ENCODE data around the gene MRPL47. TPM values are rescaled to one million over a fixed set of nuclear protein-coding genes. Genes with fewer than 3 reads are reported as not detected.

The MRPL47 gene
- total RNA-seq, 1 donor from 2014 or later = 47.0 TPM

GRCh38 chr3:179599531-179599930 is 4.9 kb downstream of the MRPL47 start:
- intact Hi-C loops (cut with micrococcal nuclease) = no loop called here

GRCh38 chr3:179591313-179591712 is 13.1 kb downstream of the MRPL47 start:
- intact Hi-C loops (cut with micrococcal nuclease) = no loop called here

GRCh38 chr3:179590669-179591068 is 13.8 kb downstream of the MRPL47 start:
- intact Hi-C loops (cut with micrococcal nuclease) = no loop called here

GRCh38 chr3:179589143-179589542 is 15.3 kb downstream of the MRPL47 start:
- intact Hi-C loops (cut with micrococcal nuclease) = no loop called here

- intact Hi-C loops (cut with micrococcal nuclease) = no loop called here
Observed at GRCh38 chr3:179580992-179581391, 23.4 kb downstream of the MRPL47 start.

GRCh38 chr3:179565496-179565895 is 38.9 kb downstream of the MRPL47 start:
- intact Hi-C loops (cut with micrococcal nuclease) = no loop called here

GRCh38 chr3:179563271-179563783 is 41.1 kb downstream of the MRPL47 start:
- intact Hi-C loops (cut with micrococcal nuclease) = loop anchor here (1.0 to 5.0 kb wide), 6 partner anchors 117 to 1127 kb away; partner anchors contain the start of genes TTC14 and ZMAT3

GRCh38 chr3:179562591-179563270 is 41.7 kb downstream of the MRPL47 start, which contains the start of gene ACTL6A:
Gene ACTL6A, plus strand, starts transcription at chr3:179562926. Its CDS starts 167 bp downstream, at chr3:179563093.
- intact Hi-C loops (cut with micrococcal nuclease) = loop anchor here (1.0 to 5.0 kb wide), 17 partner anchors 42 to 1427 kb away; partner anchors contain the start of genes DNAJC19, FXR1, GNB4 and MFN1

GRCh38 chr3:179560791-179561190 is 43.6 kb downstream of the MRPL47 start:
- intact Hi-C loops (cut with micrococcal nuclease) = loop anchor here (5.0 kb wide), 1 partner anchor 298 kb away; no protein-coding TSS in a partner anchor

- intact Hi-C loops (cut with micrococcal nuclease) = loop anchor here (1.0 kb wide), 5 partner anchors 113 to 544 kb away; no protein-coding TSS in a partner anchor
Observed at GRCh38 chr3:179558742-179559364, 45.6 kb downstream of the MRPL47 start.

- intact Hi-C loops (cut with micrococcal nuclease) = no loop called here
Observed at GRCh38 chr3:179551349-179552105, 52.9 kb downstream of the MRPL47 start.

GRCh38 chr3:179546814-179547241 is 57.6 kb downstream of the MRPL47 start:
- intact Hi-C loops (cut with micrococcal nuclease) = no loop called here

GRCh38 chr3:179544981-179545645 is 59.3 kb downstream of the MRPL47 start:
- intact Hi-C loops (cut with micrococcal nuclease) = no loop called here

- intact Hi-C loops (cut with micrococcal nuclease) = no loop called here
Observed at GRCh38 chr3:179542375-179542774, 62.1 kb downstream of the MRPL47 start.

- intact Hi-C loops (cut with micrococcal nuclease) = no loop called here
Observed at GRCh38 chr3:179541596-179541995, 62.8 kb downstream of the MRPL47 start.

- intact Hi-C loops (cut with micrococcal nuclease) = no loop called here
Observed at GRCh38 chr3:179541094-179541493, 63.3 kb downstream of the MRPL47 start.

Other genes with a start within 250 kb of the MRPL47 start
- 15.4 and 16.5 TPM in 2 replicates for gene GNB4, start 153.2 kb downstream of the MRPL47 start, total RNA-seq
- gene ACTL6A, start 41.7 kb downstream of the MRPL47 start, total RNA-seq = 77.1 and 77.8 TPM in 2 replicates
- 85.7 and 88.4 TPM in 2 replicates for gene NDUFB5, start 156 bp upstream of the MRPL47 start, total RNA-seq
- gene USP13, start 48.4 kb upstream of the MRPL47 start, total RNA-seq = 6.5 and 7.2 TPM in 2 replicates

All from T-helper 1 cell treated with Interleukin-12 subunit alpha and Interleukin-12 subunit beta and Interleukin-4 antibody, amounts not matched to agents 30 ng/mL and 1 ng/mL, for 36 hours (primary cell).